SK-N-SH (cell line): Measurements from ENCODE around the gene DLX5. TPM values are rescaled to one million over a fixed set of nuclear protein-coding genes. Genes with fewer than 3 reads are reported as not detected.

Experiments used
- CTCF ChIA-PET: fragments of 300-600, 350-600 bp; formaldehyde crosslinking; extraction: SDS; loops from one replicate; lab custom pipeline; 2021; lab: Yijun Ruan, JAX
- POLR2A ChIA-PET: fragments of 350-600 bp; sonication (Branson Sonifier 250); formaldehyde crosslinking; extraction: SDS; loops from one replicate; lab custom pipeline; 2020; ENCODE audit warnings: antibody characterized with exemption, inconsistent platforms; lab: Yijun Ruan, JAX
- DNase-seq: peaks from one replicate; pipeline ENCODE4 v3.0.0; 2012
- H2AFZ ChIP-seq: fragments of 200-600 bp; sonication (generic); 2 replicates; pipeline ENCODE4 v1.8.1; 2016; ENCODE audit warnings: antibody characterized with exemption, mild to moderate bottlenecking, low read depth
- H3F3A ChIP-seq: fragments of 200-600 bp; sonication (generic); replicated peaks from 2 replicates; pipeline ENCODE3; 2016; ENCODE audit warnings: antibody characterized with exemption, mild to moderate bottlenecking; ENCODE audit not compliant: insufficient read depth
- H3K27ac ChIP-seq, 2 experiments: fragments of 200-500 bp in 1 of 2; fragments of 200-600 bp in 1 of 2; sonication (Bioruptor generic) in 1 of 2; sonication (generic), shearing (Covaris generic) in 1 of 2; 2 replicates each; pipeline versions ENCODE4 v1.5.1 to v1.6.1; 2014 to 2016; ENCODE audit warnings: low read depth in 2 of 2, inconsistent platforms in 1 of 2, low read length in 1 of 2, mild to moderate bottlenecking in 1 of 2, mixed read lengths in 1 of 2
- H3K27me3 ChIP-seq: fragments of 200-600 bp; sonication (generic), shearing (Covaris generic); 2 replicates; pipeline ENCODE4 v1.6.1; 2016; ENCODE audit warnings: mixed run types; ENCODE audit not compliant: insufficient read depth
- H3K36me3 ChIP-seq, 2 experiments: fragments of 200-500 bp in 1 of 2; fragments of 200-600 bp in 1 of 2; sonication (Bioruptor generic) in 1 of 2; sonication (generic) in 1 of 2; replicated peaks in 1 of 2; 2 replicates each; pipeline versions ENCODE3 to v1.5.1; 2014 to 2016; ENCODE audit warnings: low read length in 1 of 2, mild to moderate bottlenecking in 1 of 2; ENCODE audit not compliant: insufficient read depth in 2 of 2, control insufficient read depth in 1 of 2
- H3K4me1 ChIP-seq, 2 experiments: fragments of 200-500 bp in 1 of 2; fragments of 200-600 bp in 1 of 2; sonication (Bioruptor generic) in 1 of 2; sonication (generic), shearing (Covaris generic) in 1 of 2; 2 replicates each; pipeline versions ENCODE4 v1.5.1 to v1.6.1; 2014 to 2016; ENCODE audit warnings: low read depth in 1 of 2, low read length in 1 of 2, mixed run types in 1 of 2; ENCODE audit not compliant: insufficient read depth in 2 of 2, control insufficient read depth in 1 of 2
- H3K4me2 ChIP-seq: fragments of 200-600 bp; sonication (generic), shearing (Covaris generic); 2 replicates; pipeline ENCODE4 v1.6.1; 2017; ENCODE audit warnings: mixed run types
- H3K4me3 ChIP-seq, 2 experiments: fragments of 200-500 bp in 1 of 2; fragments of 200-600 bp in 1 of 2; sonication (Bioruptor generic) in 1 of 2; sonication (generic), shearing (Covaris generic) in 1 of 2; 2 replicates each; pipeline versions ENCODE4 v1.5.1 to v1.8.1; 2014 to 2016; ENCODE audit warnings: low read depth in 2 of 2, inconsistent platforms in 1 of 2, low read length in 1 of 2, mild to moderate bottlenecking in 1 of 2, mixed read lengths in 1 of 2, moderate library complexity in 1 of 2
- H3K79me2 ChIP-seq: fragments of 200-600 bp; sonication (generic); 2 replicates; pipeline ENCODE4 v1.8.1; 2017; ENCODE audit warnings: mild to moderate bottlenecking; ENCODE audit not compliant: insufficient read depth
- H3K9ac ChIP-seq: fragments of 200-600 bp; sonication (generic); 2 replicates; pipeline ENCODE4 v1.6.1; 2017; ENCODE audit warnings: mixed run types
- H3K9me2 ChIP-seq: fragments of 200-600 bp; sonication (generic); 2 replicates; pipeline ENCODE4 v1.6.1; 2017; ENCODE audit warnings: mixed run types
- H3K9me3 ChIP-seq: fragments of 200-600 bp; sonication (generic); 2 replicates; pipeline ENCODE4 v1.6.1; 2017; ENCODE audit warnings: mixed run types, mild to moderate bottlenecking, moderate library complexity
- H4K20me1 ChIP-seq: fragments of 200-600 bp; sonication (generic); 2 replicates; pipeline ENCODE4 v1.6.1; 2017; ENCODE audit warnings: mild to moderate bottlenecking, mixed run types; ENCODE audit not compliant: insufficient read depth
- CHD2 ChIP-seq: fragments of 150-350 bp; IDR thresholded peaks from 2 replicates; pipeline ENCODE4 v1.6.1; 2018; ENCODE audit warnings: low read length; ENCODE audit not compliant: partially characterized antibody
- EP300 ChIP-seq, 2 experiments: IDR thresholded peaks; 2 replicates each; pipeline versions ENCODE4 v1.4.0 to v1.6.1; 2012; ENCODE audit warnings: borderline replicate concordance in 1 of 2, low read depth in 1 of 2, low read length in 1 of 2
- EZH2phosphoT487 ChIP-seq: fragments of 200-600 bp; sonication (generic); IDR thresholded peaks from 2 replicates; pipeline ENCODE4 v1.6.1; 2017; ENCODE audit warnings: low read depth, mixed run types, mild to moderate bottlenecking, antibody characterized with exemption, moderate library complexity, borderline replicate concordance
- FOSL2 ChIP-seq: IDR thresholded peaks from 2 replicates; pipeline ENCODE4 v1.4.0; 2012; ENCODE audit warnings: low read depth, mild to moderate bottlenecking, moderate library complexity, borderline replicate concordance
- IRF3 ChIP-seq: fragments of 150-350 bp; IDR thresholded peaks from 2 replicates; pipeline ENCODE4 v1.6.1; 2016; ENCODE audit warnings: mild to moderate bottlenecking, low read depth, low read length
- MAX ChIP-seq: IDR thresholded peaks from 2 replicates; pipeline ENCODE4 v1.4.0; 2012; ENCODE audit warnings: low read depth
- MXI1 ChIP-seq: IDR thresholded peaks from 2 replicates; pipeline ENCODE4 v1.6.1; 2012; ENCODE audit warnings: mild to moderate bottlenecking, low read depth, low read length, improper control_type of control experiment
- PBX3 ChIP-seq: IDR thresholded peaks from 2 replicates; pipeline ENCODE4; 2012
- POLR2AphosphoS5 ChIP-seq: IDR thresholded peaks from 2 replicates; pipeline ENCODE4 v1.6.1; 2012; ENCODE audit warnings: low read depth, low read length
- ZBTB33 ChIP-seq: IDR thresholded peaks from 2 replicates; pipeline ENCODE4 v1.4.0; 2012; ENCODE audit warnings: low read depth, borderline replicate concordance
- WGBS: methylation state at CpG from one replicate; pipeline ENCODE4 v1.1.6; 2017; ENCODE audit warnings: low lambda C conversion rate; 5-methylcytosine and 5-hydroxymethylcytosine counted together
- polyA plus RNA-seq, 3 experiments: library from polyadenylated mRNA; depleted of rRNA; stranded (reverse); fragments of >200 nt; gene quantifications; 2 replicates each; pipeline ENCODE4 v1.2.3, GENCODE V29; 2012

DLX5 gene
- polyA plus RNA-seq, 1 of the 3 experiments (the other 2 are of a cell fraction): not detected

- no peak for DNase-seq
- no peaks in the 10 kb centered on the region for H4K20me1 ChIP-seq
- H3K27ac ChIP-seq: no peak overlapping the region
- CTCF ChIA-PET: interaction anchor here (0.8 to 6.3 kb wide), 5 partner anchors 6 to 1103 kb away, joined by 3 to 78 read pairs (median 7); partner anchors contain the start of genes DLX5 and DLX6
- no peak overlapping the region for H3K9ac ChIP-seq
- H3K9me3 ChIP-seq: no peaks in the 10 kb centered on the region
- H3K4me3 ChIP-seq: no peak overlapping the region
- no peaks in the 10 kb centered on the region for H3K79me2 ChIP-seq
- H3K27me3 ChIP-seq: peaks cover 32% of the 10 kb centered on the region
- no peak overlapping the region for H2AFZ ChIP-seq
- no peaks in the 10 kb centered on the region for H3K36me3 ChIP-seq
- no peaks in the 10 kb centered on the region for H3K9me2 ChIP-seq
- POLR2A ChIA-PET: no interaction called here
- 74% methylated on average over 5 of the region's 5 CpGs for WGBS
- peaks cover 0 to 15% of the 10 kb centered on the region in 2 experiments; a peak in 3 of 4 replicates for H3K4me1 ChIP-seq
- H3K4me2 ChIP-seq: no peak overlapping the region
- H3F3A ChIP-seq: no peaks in the 10 kb centered on the region
- no peak for TF ChIP-seq FOSL2
- no peak for TF ChIP-seq IRF3
- no peak for TF ChIP-seq MAX
- no peak for TF ChIP-seq EP300 (IDR thresholded peaks at IDR 0.05; ENCODE audit: borderline replicate concordance in 1 of 2, low read depth in 1 of 2, low read length in 1 of 2)
- no peak for TF ChIP-seq POLR2AphosphoS5
- no peak for TF ChIP-seq CHD2
Observed at GRCh38 chr7:97019710-97020225, 4.9 kb downstream of the DLX5 start.

- no peaks in the 10 kb centered on the region for H3K79me2 ChIP-seq
- POLR2A ChIA-PET: no interaction called here
- CTCF ChIA-PET: interaction anchor here (0.8 to 6.3 kb wide), 4 partner anchors 7 to 1102 kb away, joined by 3 to 78 read pairs (median 12); partner anchors contain the start of genes DLX5 and DLX6
- no peaks in the 10 kb centered on the region for H3F3A ChIP-seq
- no peak overlapping the region for H3K4me3 ChIP-seq
- DNase-seq: no peak
- H3K9ac ChIP-seq: no peak overlapping the region
- H2AFZ ChIP-seq: no peak overlapping the region
- TF ChIP-seq ZBTB33 (no peak), MXI1 (no peak), PBX3 (no peak), EZH2phosphoT487 (no peak)
- 77% methylated on average over 19 of the region's 19 CpGs for WGBS
- H4K20me1 ChIP-seq: no peaks in the 10 kb centered on the region
- H3K36me3 ChIP-seq: no peaks in the 10 kb centered on the region
- no peak overlapping the region for H3K27ac ChIP-seq
- no peaks in the 10 kb centered on the region for H3K9me3 ChIP-seq
- H3K4me2 ChIP-seq: no peak overlapping the region
- no peaks in the 10 kb centered on the region for H3K9me2 ChIP-seq
- peaks cover 31% of the 10 kb centered on the region for H3K27me3 ChIP-seq
- peaks cover 0 to 12% of the 10 kb centered on the region in 2 experiments; a peak in 3 of 4 replicates for H3K4me1 ChIP-seq
Observed at GRCh38 chr7:97018791-97019531, 5.7 kb downstream of the DLX5 start.
